ENCODE results near the gene LSM3. TPM values are rescaled to one million over a fixed set of nuclear protein-coding genes. Genes with fewer than 3 reads are reported as not detected.

The LSM3 gene
- total and polyA plus RNA-seq, 2 experiments from 2014 or later = 12.4 to 22.1 TPM

DNA sequence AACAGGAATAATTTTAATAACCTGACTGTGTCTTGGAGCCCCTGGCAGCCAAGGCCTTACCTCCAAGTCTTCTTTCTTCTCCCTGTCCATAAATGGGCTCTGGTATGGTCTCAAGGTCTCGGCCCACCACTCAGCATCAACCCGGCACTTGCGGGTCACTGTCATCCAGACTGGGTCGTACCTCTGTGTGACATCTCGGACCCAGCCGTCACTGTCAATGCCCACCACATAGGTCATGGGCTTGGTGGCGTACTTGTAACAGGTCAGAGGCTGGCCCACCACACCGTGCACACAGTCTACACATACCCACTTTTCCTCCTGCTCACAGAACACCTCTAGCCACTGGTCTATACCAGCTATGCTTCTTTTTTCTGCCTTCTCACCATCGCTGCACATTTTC is 20.7 kb upstream of the LSM3 start:
- no peak overlapping the region for H2AFZ ChIP-seq
- no peak for DNase-seq (ENCODE audit: low spot score)
- H3K9me2 ChIP-seq (replicated peaks; ENCODE audit: insufficient read depth) = no peaks in the 10 kb centered on the region
- 97% methylated on average over 9 of the region's 9 CpGs for WGBS (ENCODE audit: low lambda C conversion rate, missing lambda C conversion rate)
- H3K27ac ChIP-seq = no peak overlapping the region
- H4K20me1 ChIP-seq (ENCODE audit: insufficient read depth, poor library complexity, severe bottlenecking) = no peaks in the 10 kb centered on the region
- no peak overlapping the region for H3K4me3 ChIP-seq
- peaks cover 12% of the 10 kb centered on the region for H3K79me2 ChIP-seq
- H3K4me2 ChIP-seq = no peak overlapping the region
- TF ChIP-seq EZH2phosphoT487 (IDR thresholded peaks at IDR 0.05; ENCODE audit: low read depth, severe bottlenecking, unreplicated experiment) = no peak
- TF ChIP-seq, protein P1, sequence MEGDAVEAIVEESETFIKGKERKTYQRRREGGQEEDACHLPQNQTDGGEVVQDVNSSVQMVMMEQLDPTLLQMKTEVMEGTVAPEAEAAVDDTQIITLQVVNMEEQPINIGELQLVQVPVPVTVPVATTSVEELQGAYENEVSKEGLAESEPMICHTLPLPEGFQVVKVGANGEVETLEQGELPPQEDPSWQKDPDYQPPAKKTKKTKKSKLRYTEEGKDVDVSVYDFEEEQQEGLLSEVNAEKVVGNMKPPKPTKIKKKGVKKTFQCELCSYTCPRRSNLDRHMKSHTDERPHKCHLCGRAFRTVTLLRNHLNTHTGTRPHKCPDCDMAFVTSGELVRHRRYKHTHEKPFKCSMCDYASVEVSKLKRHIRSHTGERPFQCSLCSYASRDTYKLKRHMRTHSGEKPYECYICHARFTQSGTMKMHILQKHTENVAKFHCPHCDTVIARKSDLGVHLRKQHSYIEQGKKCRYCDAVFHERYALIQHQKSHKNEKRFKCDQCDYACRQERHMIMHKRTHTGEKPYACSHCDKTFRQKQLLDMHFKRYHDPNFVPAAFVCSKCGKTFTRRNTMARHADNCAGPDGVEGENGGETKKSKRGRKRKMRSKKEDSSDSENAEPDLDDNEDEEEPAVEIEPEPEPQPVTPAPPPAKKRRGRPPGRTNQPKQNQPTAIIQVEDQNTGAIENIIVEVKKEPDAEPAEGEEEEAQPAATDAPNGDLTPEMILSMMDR (IDR thresholded peaks at IDR 0.05; ENCODE audit: poor library complexity) = no peak
- TF ChIP-seq EZH2 (IDR thresholded peaks at IDR 0.05; ENCODE audit: borderline replicate concordance) = no peak
- H3K27me3 ChIP-seq = no peaks in the 10 kb centered on the region
- H3K36me3 ChIP-seq (replicated peaks; ENCODE audit: insufficient read depth, low read depth) = peaks cover 9% of the 10 kb centered on the region
- no peaks in the 10 kb centered on the region for H3K4me1 ChIP-seq (ENCODE audit: insufficient read depth)
- peaks cover 16% of the 10 kb centered on the region for H3K9me3 ChIP-seq (ENCODE audit: low read depth)

DNA sequence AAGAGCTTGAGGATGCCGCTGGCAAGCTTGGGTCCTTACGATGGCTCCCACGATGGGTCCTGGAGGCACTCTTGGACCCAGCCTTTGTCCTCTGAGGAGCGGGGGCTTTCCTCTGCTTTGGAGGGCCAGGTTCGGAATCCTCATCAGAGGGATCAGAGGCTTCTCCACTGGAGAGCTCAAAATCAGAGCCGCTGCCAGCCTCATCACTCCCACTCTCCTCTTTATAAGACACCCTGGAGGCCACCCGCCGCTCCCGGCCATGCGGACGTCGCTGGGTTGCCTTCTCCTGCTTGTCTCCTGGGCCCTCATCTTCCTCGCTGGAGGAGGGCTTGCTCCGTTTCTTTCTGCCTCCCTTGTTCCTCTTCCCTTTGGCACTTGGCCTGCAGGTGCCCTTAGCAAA is 20.2 kb upstream of the LSM3 start:
- Histone ChIP-seq H3K27ac (no peak overlapping the region), H4K20me1 (ENCODE audit: insufficient read depth, poor library complexity, severe bottlenecking) (no peaks in the 10 kb centered on the region), H3K4me2 (no peak overlapping the region), H3K4me3 (no peak overlapping the region), H2AFZ (no peak overlapping the region), H3K9me2 (replicated peaks; ENCODE audit: insufficient read depth) (no peaks in the 10 kb centered on the region), H3K4me1 (ENCODE audit: insufficient read depth) (no peaks in the 10 kb centered on the region), H3K9me3 (ENCODE audit: low read depth) (peaks cover 16% of the 10 kb centered on the region), H3K27me3 (no peaks in the 10 kb centered on the region), H3K36me3 (replicated peaks; ENCODE audit: insufficient read depth, low read depth) (peaks cover 9% of the 10 kb centered on the region), H3K79me2 (peaks cover 12% of the 10 kb centered on the region)
- no peak for DNase-seq (ENCODE audit: low spot score)
- TF ChIP-seq, protein P1 (IDR thresholded peaks at IDR 0.05; ENCODE audit: poor library complexity) = no peak
- no peak for TF ChIP-seq EZH2phosphoT487 (IDR thresholded peaks at IDR 0.05; ENCODE audit: low read depth, severe bottlenecking, unreplicated experiment)
- no peak for TF ChIP-seq EZH2 (IDR thresholded peaks at IDR 0.05; ENCODE audit: borderline replicate concordance)
- WGBS (ENCODE audit: low lambda C conversion rate, missing lambda C conversion rate) = 97% methylated on average over 14 of the region's 14 CpGs

DNA sequence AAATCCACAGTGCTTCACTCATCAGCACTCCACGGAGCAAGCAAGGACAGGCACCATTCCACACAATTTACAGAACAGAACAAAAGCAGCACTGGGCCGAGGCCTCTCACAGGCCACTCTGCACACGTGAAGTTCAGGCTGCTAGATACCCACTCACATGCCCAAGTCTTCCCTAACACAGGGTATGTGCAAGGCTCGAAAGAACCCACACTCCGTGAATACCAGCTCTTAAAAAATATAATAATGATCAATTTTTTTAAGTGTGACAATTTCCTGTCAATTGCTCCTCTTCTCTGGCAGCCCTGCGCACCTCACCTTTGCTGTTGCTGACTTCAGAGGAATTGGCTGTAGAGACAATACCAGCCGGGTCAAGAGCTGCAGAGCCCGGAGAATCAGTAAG is 19.2 kb upstream of the LSM3 start:
- TF ChIP-seq, protein P1 (IDR thresholded peaks at IDR 0.05; ENCODE audit: poor library complexity) = no peak
- no peak for TF ChIP-seq EZH2 (IDR thresholded peaks at IDR 0.05; ENCODE audit: borderline replicate concordance)
- TF ChIP-seq EZH2phosphoT487 (IDR thresholded peaks at IDR 0.05; ENCODE audit: low read depth, severe bottlenecking, unreplicated experiment) = no peak
- Histone ChIP-seq H3K9me2 (replicated peaks; ENCODE audit: insufficient read depth) (no peaks in the 10 kb centered on the region), H3K9me3 (ENCODE audit: low read depth) (peaks cover 16% of the 10 kb centered on the region), H3K36me3 (replicated peaks; ENCODE audit: insufficient read depth, low read depth) (peaks cover 9% of the 10 kb centered on the region), H3K4me1 (ENCODE audit: insufficient read depth) (no peaks in the 10 kb centered on the region), H3K4me2 (no peak overlapping the region), H4K20me1 (ENCODE audit: insufficient read depth, poor library complexity, severe bottlenecking) (no peaks in the 10 kb centered on the region), H3K4me3 (no peak overlapping the region), H3K27me3 (no peaks in the 10 kb centered on the region), H3K79me2 (peaks cover 12% of the 10 kb centered on the region), H2AFZ (no peak overlapping the region), H3K27ac (no peak overlapping the region)
- WGBS (ENCODE audit: low lambda C conversion rate, missing lambda C conversion rate) = 99% methylated on average over 8 of the region's 8 CpGs
- no peak for DNase-seq (ENCODE audit: low spot score)

DNA sequence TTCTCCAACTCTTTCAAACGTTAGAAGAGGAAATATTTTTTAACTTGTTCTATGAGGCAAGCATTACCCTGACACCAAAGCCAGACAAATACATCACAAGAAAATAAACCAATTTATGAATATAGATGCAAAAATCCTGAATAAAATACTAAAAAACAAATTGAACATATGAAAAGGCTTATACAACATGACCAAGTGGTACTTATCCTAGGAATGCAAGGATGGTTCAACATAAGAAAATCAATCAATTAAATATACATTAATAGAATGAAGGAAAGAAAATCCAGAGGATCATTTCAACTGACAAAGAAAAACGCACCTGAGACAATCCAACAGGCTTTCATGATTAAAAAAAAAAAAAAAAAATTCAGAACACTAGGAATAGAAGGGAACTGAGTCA is 17.3 kb upstream of the LSM3 start:
- Histone ChIP-seq H3K4me2 (no peak overlapping the region), H4K20me1 (ENCODE audit: insufficient read depth, poor library complexity, severe bottlenecking) (no peaks in the 10 kb centered on the region), H2AFZ (no peak overlapping the region), H3K4me3 (no peak overlapping the region), H3K4me1 (ENCODE audit: insufficient read depth) (no peaks in the 10 kb centered on the region), H3K27ac (no peak overlapping the region), H3K27me3 (no peaks in the 10 kb centered on the region), H3K79me2 (peaks cover 12% of the 10 kb centered on the region), H3K36me3 (replicated peaks; ENCODE audit: insufficient read depth, low read depth) (peaks cover 9% of the 10 kb centered on the region), H3K9me2 (replicated peaks; ENCODE audit: insufficient read depth) (no peaks in the 10 kb centered on the region), H3K9me3 (ENCODE audit: low read depth) (peaks cover 16% of the 10 kb centered on the region)
- 90% methylated on average over 2 of the region's 2 CpGs for WGBS (ENCODE audit: low lambda C conversion rate, missing lambda C conversion rate)
- DNase-seq (ENCODE audit: low spot score) = no peak
- TF ChIP-seq, protein P1 (IDR thresholded peaks at IDR 0.05; ENCODE audit: poor library complexity) = no peak
- no peak for TF ChIP-seq EZH2phosphoT487 (IDR thresholded peaks at IDR 0.05; ENCODE audit: low read depth, severe bottlenecking, unreplicated experiment)
- no peak for TF ChIP-seq EZH2 (IDR thresholded peaks at IDR 0.05; ENCODE audit: borderline replicate concordance)

All from hepatocyte (in vitro differentiated cells).